ENCODE measurements around the gene RLF. TPM values are rescaled to one million over a fixed set of nuclear protein-coding genes. Genes with fewer than 3 reads are reported as not detected.

The RLF gene
- total and polyA plus RNA-seq, 9 of the 15 experiments (the other 6 are each of a cell fraction or from before 2014, with no cell fraction given) = 3.6 to 35.0 (median 21.2) TPM

GRCh38 chr1:40155910-40156309, 5.3 kb upstream of the RLF start (continued):
- TF ChIP-seq, protein P1, sequence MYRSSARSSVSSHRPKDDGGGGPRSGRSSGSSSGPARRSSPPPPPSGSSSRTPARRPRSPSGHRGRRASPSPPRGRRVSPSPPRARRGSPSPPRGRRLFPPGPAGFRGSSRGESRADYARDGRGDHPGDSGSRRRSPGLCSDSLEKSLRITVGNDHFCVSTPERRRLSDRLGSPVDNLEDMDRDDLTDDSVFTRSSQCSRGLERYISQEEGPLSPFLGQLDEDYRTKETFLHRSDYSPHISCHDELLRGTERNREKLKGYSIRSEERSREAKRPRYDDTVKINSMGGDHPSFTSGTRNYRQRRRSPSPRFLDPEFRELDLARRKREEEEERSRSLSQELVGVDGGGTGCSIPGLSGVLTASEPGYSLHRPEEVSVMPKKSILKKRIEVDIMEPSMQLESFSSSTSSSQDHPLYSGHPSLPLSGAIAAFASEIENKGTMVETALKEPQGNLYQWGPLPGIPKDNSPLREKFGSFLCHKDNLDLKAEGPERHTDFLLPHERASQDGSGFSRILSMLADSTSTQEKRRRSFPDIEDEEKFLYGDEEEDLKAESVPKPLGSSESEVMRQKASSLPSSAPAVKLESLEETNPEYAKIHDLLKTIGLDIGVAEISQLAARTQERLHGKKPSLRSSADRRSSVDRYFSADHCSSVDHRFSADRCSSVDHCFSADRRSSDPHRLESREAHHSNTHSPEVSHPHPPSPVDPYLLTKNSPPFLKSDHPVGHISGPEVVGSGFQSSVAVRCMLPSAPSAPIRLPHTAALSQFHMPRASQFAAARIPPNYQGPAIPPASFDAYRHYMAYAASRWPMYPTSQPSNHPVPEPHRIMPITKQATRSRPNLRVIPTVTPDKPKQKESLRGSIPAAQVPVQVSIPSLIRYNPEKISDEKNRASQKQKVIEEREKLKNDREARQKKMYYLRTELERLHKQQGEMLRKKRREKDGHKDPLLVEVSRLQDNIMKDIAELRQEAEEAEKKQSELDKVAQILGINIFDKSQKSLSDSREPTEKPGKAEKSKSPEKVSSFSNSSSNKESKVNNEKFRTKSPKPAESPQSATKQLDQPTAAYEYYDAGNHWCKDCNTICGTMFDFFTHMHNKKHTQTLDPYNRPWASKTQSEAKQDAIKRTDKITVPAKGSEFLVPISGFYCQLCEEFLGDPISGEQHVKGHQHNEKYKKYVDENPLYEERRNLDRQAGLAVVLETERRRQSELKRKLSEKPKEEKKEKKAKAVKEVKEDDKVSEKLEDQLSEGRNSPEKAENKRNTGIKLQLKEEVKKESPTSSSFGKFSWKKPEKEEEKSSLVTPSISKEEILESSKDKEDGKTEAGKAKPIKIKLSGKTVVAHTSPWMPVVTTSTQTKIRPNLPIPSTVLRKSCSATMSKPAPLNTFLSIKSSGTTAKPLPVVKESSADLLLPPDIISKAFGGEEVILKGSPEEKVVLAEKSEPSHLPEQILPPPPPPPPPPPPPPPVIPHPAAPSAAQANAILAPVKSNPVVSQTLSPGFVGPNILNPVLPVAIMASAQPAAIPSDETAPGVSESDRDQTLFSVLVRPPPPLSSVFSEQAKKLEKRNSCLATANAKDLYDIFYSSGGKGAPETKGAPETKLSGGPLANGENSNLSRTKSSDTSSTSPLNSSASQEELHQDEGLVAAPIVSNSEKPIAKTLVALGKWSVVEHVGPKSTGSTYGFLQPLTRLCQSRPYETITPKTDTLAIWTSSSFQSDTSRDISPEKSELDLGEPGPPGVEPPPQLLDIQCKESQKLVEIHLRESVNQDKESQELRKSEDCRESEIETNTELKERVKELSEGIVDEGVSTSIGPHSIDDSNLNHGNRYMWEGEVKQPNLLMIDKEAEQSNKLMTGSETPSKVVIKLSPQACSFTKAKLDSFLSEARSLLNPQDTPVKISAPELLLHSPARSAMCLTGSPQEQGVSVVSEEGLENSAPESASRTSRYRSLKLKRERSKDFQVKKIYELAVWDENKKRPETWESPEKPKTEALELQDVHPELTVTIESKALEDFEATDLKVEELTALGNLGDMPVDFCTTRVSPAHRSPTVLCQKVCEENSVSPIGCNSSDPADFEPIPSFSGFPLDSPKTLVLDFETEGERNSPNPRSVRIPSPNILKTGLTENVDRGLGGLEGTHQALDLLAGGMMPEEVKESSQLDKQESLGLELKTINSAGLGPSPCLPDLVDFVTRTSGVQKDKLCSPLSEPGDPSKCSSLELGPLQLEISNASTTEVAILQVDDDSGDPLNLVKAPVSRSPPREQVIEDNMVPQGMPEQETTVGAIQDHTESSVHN (IDR thresholded peaks at IDR 0.05; ENCODE audit: borderline replicate concordance in 1 of 2, low read depth in 1 of 2) = no peak
- no peak for TF ChIP-seq LEF1 (IDR thresholded peaks at IDR 0.05)
- TF ChIP-seq YBX1 (IDR thresholded peaks at IDR 0.05) = no peak
- no peak for TF ChIP-seq GMEB1 (CRISPR knock-in tag; IDR thresholded peaks at IDR 0.05)
- no peak for TF ChIP-seq ZBED1 (IDR thresholded peaks at IDR 0.05)
- no peak for TF ChIP-seq PYGO2 (tag; IDR thresholded peaks at IDR 0.05)
- TF ChIP-seq MBD2 (IDR thresholded peaks at IDR 0.05; ENCODE audit: borderline replicate concordance, low read depth) = no peak
- no peak for TF ChIP-seq HEY1 (CRISPR knock-in tag; IDR thresholded peaks at IDR 0.05; ENCODE audit: borderline replicate concordance)
- TF ChIP-seq PRMT5 (CRISPR knock-in tag; IDR thresholded peaks at IDR 0.05) = no peak
- TF ChIP-seq ZNF146 (CRISPR knock-in tag; IDR thresholded peaks at IDR 0.05; ENCODE audit: unreplicated experiment) = no peak
- no peak for TF ChIP-seq ZNF134 (CRISPR knock-in tag; conservative IDR thresholded peaks at IDR 0.05)
- TF ChIP-seq HOXB6 (CRISPR knock-in tag; IDR thresholded peaks at IDR 0.05; ENCODE audit: borderline replicate concordance) = no peak
- TF ChIP-seq ZNF507 (tag; conservative IDR thresholded peaks at IDR 0.05) = no peak
- no peak for TF ChIP-seq HDAC1 (IDR thresholded peaks at IDR 0.05)
- TF ChIP-seq HIVEP1 (CRISPR knock-in tag; IDR thresholded peaks at IDR 0.05) = no peak
